8988T (cell line): ENCODE data around the gene PLA2G10.
"Not testable (repeated sequence)": the region's sequence is repeated elsewhere in the genome, so short reads cannot be mapped to it uniquely, and the experiment has no call there.

Source experiments
- DNase-seq: peaks from one replicate; pipeline ENCODE4 v3.0.0; 2011

Gene PLA2G10, protein sequence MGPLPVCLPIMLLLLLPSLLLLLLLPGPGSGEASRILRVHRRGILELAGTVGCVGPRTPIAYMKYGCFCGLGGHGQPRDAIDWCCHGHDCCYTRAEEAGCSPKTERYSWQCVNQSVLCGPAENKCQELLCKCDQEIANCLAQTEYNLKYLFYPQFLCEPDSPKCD

DNA sequence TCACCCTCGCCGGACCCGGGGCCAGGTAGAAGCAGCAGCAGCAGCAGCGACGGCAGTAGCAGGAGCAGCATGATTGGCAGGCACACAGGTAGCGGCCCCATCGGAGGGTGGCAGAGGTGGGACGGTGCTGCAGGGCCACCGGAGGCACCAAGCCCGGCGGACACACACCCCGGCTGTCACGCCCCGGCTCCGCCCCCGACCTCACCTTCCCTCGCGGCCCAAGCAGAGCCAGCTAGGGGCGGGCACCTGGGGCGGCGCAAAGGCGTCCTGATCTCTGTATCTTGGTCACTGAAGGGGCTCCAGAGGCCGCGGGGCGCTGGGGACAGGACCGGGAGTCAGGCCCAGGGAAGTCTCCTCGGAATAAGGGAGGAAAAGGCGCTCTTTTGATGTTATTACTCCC is at the start of gene PLA2G10:
TSS of gene PLA2G10 (minus strand) at position 180 of the 400 bp plus-strand sequence. CDS start at position 101, 79 bp downstream.
- not testable (repeated sequence) for DNase-seq

DNA sequence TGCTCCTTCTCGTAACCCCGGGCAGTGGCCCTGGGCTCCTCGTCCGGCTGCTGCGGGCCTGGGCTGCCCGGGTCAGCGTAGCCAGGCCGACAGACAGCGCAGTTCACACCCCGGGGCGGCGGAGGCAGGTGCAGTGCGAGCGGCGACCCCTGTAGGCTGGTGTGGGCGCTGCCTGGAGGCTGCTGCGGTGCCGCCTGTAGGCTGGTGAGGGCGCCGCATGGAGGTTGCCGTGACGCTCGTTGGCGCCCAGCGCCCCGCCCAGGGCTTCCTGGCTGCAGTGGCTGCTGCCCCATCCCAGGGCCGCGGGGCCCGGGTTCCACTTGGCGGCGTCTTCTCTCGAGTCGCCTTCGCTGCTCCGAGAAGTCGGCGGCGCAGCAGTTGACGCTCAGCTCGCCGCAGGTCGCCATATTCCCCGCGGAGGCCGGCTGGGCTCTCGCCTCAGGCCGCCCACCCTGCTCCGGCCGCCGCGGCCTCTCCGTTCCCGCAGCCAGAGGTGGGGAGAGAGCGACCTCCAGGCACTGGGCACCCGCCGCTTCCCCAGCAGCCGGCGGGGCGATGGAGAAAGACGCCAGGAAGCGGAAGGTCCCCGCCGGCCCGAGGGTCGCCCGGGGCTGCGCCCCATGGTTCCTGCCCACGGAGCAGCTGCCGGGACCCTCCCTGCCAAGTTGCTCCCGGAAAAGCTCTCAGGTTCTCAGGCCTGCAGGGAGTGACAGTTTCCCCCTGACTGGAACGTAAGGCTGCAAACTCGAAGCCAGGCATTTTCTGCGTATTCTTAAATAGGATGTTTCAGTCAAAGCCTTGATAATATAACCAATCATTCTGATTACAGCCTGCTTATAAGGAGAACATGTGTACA is 48.4 kb upstream of the PLA2G10 start, which contains the start of gene NPIPA2:
TSS of gene NPIPA2 (plus strand) at position 261 of the 856 bp plus-strand sequence. CDS start 5,533 bp downstream, outside the sequence.
- not testable (repeated sequence) for DNase-seq

DNA sequence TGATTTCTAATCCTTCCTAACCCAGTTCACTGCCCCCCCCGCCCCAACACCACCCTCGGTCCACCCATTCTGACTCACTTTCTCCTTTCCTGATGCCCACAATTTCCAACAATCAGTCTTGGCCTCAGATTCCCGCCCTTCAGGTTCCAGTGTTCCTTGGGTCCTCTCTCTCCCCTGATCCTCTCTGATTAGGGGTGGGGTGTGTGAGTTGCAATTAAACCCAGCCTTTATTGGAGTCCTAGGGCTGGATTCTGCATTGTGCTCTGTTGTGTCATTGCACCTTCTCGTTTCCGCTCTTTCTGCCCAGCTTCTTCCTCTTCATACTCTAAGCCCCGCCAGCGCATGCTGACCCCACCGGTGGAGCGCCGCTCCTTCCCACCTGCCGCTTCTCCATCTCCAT is 47.7 kb upstream of the PLA2G10 start:
- DNase-seq, result not testable (repeated sequence)

DNA sequence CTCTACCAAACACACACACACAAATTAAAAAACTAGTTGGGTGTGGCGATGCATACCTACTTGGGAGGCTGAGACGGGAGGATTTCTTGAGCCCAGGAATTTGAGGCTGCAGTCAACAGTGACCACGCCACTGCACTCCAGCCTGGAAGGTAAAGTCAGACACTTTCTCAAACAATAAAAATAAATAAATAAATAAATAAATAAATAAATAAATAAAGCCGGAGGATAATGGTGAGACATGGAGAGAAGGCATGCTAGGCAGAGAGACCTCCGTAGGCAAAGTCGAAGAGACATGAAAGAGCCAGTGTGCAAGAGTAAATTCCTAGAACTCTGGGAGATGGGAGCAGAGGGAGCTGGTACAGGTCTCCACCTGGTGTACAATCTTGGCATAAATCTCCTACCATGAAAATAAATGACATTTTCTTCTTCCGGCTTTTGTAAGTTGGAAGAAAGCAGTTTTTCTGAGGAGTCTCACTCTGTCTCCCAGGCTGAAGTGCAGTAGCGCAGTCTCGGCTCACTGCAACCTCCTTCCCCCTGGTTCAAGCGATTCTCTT is 46.8 kb upstream of the PLA2G10 start:
- DNase-seq, result not testable (repeated sequence)

DNA sequence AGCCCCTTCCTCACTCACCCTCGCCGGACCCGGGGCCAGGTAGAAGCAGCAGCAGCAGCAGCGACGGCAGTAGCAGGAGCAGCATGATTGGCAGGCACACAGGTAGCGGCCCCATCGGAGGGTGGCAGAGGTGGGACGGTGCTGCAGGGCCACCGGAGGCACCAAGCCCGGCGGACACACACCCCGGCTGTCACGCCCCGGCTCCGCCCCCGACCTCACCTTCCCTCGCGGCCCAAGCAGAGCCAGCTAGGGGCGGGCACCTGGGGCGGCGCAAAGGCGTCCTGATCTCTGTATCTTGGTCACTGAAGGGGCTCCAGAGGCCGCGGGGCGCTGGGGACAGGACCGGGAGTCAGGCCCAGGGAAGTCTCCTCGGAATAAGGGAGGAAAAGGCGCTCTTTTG is 39.1 kb upstream of the PLA2G10 start:
- DNase-seq, result not testable (repeated sequence)

DNA sequence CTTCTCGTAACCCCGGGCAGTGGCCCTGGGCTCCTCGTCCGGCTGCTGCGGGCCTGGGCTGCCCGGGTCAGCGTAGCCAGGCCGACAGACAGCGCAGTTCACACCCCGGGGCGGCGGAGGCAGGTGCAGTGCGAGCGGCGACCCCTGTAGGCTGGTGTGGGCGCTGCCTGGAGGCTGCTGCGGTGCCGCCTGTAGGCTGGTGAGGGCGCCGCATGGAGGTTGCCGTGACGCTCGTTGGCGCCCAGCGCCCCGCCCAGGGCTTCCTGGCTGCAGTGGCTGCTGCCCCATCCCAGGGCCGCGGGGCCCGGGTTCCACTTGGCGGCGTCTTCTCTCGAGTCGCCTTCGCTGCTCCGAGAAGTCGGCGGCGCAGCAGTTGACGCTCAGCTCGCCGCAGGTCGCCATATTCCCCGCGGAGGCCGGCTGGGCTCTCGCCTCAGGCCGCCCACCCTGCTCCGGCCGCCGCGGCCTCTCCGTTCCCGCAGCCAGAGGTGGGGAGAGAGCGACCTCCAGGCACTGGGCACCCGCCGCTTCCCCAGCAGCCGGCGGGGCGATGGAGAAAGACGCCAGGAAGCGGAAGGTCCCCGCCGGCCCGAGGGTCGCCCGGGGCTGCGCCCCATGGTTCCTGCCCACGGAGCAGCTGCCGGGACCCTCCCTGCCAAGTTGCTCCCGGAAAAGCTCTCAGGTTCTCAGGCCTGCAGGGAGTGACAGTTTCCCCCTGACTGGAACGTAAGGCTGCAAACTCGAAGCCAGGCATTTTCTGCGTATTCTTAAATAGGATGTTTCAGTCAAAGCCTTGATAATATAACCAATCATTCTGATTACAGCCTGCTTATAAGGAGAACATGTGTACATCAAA is 9.3 kb upstream of the PLA2G10 start, which contains the start of gene NPIPA3:
TSS of gene NPIPA3 (plus strand) at position 256 of the 856 bp plus-strand sequence. CDS start 5,533 bp downstream, outside the sequence.
- DNase-seq, result not testable (repeated sequence)

DNA sequence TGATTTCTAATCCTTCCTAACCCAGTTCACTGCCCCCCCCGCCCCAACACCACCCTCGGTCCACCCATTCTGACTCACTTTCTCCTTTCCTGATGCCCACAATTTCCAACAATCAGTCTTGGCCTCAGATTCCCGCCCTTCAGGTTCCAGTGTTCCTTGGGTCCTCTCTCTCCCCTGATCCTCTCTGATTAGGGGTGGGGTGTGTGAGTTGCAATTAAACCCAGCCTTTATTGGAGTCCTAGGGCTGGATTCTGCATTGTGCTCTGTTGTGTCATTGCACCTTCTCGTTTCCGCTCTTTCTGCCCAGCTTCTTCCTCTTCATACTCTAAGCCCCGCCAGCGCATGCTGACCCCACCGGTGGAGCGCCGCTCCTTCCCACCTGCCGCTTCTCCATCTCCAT is 8.6 kb upstream of the PLA2G10 start:
- DNase-seq, result not testable (repeated sequence)

DNA sequence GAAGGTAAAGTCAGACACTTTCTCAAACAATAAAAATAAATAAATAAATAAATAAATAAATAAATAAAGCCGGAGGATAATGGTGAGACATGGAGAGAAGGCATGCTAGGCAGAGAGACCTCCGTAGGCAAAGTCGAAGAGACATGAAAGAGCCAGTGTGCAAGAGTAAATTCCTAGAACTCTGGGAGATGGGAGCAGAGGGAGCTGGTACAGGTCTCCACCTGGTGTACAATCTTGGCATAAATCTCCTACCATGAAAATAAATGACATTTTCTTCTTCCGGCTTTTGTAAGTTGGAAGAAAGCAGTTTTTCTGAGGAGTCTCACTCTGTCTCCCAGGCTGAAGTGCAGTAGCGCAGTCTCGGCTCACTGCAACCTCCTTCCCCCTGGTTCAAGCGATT is 7.8 kb upstream of the PLA2G10 start:
- not testable (repeated sequence) for DNase-seq

DNA sequence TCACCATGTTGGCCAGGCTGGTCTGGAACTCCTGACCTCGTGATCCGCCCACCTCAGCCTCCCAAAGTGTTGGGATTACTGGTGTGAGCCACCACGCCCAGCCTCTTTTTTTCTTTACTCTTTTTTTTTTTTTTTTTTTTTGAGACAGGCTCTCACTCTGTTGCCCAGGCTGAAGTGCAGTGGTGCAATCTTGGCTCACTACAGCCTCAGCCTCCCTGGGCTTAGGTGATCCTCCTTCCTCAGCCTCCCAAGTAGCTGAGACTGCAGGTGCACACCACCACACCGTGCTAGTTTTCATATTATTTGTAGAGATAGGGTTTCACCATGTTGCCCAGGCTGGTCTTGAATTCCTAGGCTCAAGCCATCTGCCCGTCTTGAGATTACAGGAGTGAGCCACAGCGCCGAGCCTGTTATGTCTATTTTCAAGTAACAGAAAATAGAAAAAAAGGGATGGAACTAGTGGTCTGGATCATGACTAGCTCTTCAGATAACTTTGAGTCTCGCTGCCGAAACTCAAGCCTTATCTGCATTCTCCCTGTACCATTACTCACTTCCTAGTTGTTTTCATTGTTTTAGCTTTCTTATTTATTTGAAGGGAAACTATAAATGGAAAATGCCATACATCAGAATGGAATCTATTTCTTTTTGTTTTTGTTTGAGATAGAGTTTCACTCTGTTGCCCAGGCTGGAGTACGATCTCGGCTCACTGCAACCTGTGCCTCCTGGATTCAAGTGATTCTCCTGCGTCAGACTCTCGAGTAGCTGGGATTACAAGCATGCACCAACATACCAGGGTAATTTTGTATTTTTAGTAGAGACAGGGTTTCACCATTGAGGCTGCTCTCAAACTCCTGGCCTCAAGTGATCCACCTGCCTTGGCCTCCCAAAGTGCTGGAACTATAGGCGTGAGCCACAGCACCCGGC is 8.0 kb downstream of the PLA2G10 start:
- not testable (repeated sequence) for DNase-seq

DNA sequence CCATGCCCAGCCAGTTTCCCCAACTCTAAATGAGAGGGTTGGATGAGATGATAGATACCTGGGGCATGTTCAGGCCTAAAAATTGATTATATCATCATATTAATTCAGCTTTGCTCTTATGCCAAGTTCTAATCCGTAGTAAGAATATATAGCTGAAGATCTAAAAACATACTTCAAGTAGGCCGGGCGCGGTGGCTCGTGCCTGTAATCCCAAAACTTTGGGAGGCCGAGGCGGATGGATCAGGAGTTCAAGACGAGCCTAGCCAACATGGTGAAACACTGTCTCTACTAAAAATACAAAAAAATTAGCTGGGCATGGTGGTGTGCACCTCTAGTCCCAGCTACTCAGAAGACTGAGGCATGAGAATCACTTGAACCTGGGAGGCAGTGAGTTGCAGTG is 12.0 kb downstream of the PLA2G10 start:
- no peak for DNase-seq

DNA sequence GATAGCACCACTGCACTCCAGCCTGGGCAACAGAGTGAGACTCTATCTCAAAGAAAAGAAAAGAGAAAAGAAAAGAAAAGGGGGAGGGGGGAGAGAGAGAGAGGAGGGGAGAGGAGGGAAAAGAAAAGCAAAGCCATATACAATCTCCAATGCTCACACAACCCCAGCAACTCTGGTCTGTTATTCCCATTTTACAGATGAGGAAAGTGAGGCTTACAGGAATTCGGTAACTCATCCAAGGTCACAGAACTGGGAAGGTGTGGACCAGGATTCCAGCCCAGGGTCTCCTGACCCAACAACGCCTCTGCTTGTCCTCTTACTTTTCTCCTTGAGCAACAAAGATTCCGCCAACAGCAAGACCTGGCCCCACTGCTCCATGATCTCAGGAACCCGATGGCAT is 13.0 kb downstream of the PLA2G10 start:
- DNase-seq, result no peak

DNA sequence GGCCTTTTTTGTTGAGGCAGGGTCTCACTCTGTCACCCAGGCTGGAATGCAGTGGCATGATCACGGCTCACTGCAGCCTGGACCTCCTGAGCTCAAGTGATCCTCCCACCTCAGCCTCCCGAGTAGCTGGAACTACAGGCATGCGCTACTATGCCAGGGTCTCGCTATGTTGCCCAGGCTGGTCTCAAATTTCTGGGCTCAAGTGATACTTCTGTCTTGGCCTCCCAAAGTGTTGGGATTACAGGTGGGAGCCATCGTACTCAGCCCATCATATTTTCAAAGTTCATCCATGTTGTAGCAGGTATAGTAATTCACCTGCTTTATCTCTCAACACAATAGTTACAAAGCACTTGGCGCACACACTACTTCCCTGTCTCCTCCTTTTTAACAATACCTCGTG is 13.7 kb downstream of the PLA2G10 start:
- not testable (repeated sequence) for DNase-seq

DNA sequence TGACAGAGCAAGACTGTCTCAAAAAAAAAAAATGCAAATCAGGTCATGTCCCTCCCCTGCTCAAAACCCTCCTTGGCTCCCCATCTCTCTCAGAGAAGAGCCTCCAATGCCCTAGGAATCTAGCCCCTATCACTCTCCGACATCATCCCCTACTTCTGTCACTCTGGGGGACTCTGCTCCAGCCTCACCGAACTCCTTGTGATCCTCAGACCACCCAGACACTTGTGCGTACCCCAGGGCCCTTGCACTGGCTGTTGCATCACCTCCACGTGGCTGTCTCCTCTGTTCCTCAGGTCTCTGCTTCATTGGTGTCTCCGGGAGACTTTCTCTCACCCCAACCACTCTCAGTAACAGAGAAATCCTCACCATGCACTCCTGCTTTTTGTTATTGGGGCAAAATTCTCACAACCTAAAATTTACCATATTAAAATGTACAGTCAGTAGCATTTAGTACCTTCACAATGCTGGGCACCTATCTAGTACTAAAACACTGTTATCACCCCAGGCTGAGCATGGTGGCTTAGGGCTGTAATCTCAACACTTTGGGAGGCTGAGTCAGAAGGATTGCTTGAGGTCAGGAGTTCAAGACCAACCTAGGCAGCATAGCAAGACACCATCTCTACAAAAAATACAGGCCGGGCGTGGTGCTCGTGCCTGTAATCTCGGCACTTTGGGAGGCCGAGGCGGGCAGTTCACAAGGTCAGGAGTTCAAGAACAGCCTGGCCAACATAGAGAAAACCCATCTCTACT is 15.2 kb downstream of the PLA2G10 start:
- DNase-seq, result no peak

DNA sequence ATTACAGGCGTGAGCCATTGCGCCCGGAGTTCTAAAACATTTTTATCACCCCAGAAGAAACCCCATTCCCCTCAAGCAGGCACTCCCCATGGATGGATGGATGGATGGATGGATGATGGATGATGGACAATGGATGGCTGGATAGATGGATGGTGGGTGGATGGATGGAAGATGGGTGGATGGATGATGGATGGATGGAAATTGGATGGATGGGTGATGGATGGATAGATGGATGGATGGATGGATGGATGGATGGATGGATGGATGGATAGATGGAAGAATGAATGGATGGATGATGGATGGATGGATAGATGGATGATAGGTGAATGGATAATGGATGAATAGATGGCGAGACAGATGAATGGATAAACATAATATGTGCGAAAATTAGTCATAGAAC is 16.5 kb downstream of the PLA2G10 start:
- DNase-seq, result no peak

DNA sequence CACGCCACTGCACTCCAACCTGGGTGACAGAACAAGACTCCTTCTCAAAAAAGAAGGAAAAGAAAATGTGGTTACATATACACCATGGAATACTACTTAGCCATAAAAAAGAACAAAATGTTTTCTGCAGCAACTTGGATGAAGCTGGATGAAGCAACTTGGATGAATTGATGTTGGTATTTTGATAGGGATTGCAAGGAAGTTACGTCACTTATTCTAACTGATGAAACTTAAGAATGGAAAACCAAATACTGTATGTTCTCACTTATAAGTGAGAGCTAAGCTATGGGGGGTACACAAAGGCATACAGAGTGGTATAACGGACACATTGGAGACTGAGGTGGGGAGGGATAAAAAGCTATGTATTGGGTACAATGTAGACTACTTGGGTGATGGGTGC is 17.5 kb downstream of the PLA2G10 start:
- DNase-seq, result no peak

DNA sequence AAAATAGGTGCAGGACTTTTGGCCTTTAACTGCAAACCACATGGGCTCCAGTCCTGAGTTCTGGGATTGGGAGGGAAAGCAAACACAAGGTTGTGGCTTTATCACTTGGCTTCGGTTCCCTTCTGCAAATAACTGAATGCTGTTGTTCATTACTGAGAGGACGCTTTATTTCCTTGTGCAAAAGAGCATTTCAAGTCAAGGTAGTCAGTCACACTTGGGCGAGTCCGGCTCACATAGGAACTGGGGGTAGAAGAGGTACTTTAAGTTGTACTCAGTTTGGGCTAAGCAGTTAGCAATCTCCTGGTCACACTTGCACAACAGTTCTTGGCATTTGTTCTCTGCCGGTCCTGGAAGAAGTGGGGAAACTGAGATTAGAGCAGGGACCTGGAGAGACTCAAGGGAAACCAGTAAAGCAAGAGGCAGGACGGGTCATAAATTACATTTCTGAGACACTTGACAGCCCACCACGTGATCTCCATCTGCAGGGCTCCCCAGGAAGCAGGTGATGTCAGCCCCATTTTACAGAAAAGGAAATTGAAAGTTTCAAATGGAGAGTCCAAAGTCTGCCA is 21.6 kb downstream of the PLA2G10 start:
- no peak for DNase-seq

DNA sequence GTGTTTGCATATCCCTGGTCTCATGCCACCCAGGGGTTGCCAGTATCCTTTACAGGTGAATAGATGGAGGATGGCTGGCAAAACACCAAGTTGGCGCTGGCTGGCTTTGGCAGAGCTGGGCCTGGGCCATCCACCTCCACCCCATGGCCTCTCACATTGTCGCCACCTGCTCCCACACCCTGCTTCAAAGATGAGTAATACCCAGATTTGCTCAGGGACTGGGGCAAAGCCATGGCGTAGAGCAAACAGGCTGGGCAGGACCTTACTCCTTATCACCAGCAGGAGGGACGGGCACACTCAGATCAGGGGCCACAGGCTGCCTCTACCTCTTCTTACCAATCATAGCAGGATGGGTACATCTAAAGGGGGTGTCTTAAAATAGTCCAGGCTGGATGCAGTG is 24.3 kb downstream of the PLA2G10 start:
- no peak for DNase-seq

DNA sequence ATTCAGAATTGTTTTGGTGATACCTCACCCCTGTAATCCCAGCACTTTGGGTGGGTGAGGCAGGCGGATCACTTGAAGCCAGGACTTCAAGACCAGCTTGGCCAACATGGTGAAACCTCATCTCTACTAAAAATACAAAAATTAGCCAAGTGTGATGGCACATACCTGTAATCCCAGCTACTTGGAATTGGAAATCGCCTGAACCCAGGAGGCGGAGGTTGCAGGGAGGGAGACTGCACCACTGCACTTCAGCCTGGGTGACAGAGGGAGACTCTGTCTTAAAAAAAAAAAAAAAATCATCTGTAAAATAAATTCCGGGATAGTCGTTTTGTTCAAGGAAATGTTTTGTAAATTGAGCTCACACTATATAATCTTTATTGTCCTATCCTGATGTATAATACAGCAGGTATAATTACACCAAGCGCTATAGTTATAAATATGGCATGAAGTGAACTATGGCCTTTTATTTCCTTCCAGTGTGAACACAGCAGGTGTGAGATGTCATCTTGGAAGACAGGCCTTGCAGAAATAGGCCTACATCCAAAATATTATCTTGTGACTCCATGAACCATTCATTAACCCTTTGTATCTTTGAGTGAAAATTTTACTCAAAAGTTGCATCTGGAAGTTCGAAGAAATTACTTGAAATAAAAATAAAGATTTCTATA is 25.4 kb downstream of the PLA2G10 start:
- DNase-seq, result no peak

DNA sequence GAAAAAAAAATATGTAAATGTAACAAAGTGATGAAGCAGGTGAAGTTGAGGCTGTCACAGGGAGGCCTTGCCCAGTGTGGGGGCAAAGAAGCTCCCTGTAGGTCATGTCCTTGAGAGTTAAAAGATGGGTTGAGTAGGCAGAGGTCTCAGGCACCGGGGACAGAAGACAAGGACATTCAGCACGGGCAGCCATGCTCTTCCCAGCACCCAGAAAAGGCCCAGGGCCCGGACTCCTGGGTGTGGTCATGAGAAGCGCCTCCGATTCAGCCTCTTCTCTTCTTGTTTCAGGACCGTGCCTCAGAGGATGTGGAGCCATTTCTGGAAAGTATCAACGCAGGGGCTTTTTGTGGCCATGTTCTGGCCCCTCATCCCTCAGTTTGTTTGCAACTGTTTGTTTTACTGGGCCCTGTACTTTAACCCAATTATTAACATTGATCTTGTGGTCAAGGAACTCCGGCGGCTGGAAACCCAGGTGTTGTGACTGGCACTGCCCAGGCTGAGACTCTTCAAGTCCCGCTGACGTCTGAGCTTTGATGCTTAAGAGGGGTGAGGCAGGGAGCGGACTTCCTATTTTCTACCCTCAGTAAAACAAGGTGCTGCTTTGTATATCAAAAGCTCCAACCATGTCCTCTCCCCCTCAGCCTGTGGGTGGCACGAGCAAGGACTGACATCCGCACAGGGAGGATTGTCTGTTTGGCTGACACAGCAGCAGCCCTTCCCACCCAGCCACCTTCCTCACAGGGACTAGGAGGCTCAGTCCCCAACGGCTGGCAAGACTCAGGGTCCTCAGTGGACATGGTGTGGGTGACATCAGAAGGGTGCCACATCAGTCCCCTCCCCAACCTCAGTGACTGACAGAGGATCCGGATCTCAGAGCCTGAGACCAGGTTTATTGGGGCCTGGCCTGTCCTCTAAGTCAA is 26.5 kb downstream of the PLA2G10 start:
- no peak for DNase-seq
